Colonic mucosa (tissue), 4 donors: ENCODE measurements around the gene VWC2. TPM values are rescaled to one million over a fixed set of nuclear protein-coding genes. Genes with fewer than 3 reads are reported as not detected.
"Not testable (repeated sequence)": the region's sequence is repeated elsewhere in the genome, so short reads cannot be mapped to it uniquely, and the experiment has no call there.

ENCODE experiments used
- DNase-seq: peaks from one replicate; pipeline ENCODE4 v3.0.0-alpha.2; 2020
- H3K27ac ChIP-seq: fragments of 200-600 bp; one replicate; pipeline ENCODE4 v1.8.0; 2021
- H3K27me3 ChIP-seq: fragments of 200-600 bp; one replicate; pipeline ENCODE4 v1.8.0; 2021
- H3K36me3 ChIP-seq: fragments of 200-600 bp; one replicate; pipeline ENCODE4 v1.8.0; 2021
- H3K4me1 ChIP-seq: fragments of 200-600 bp; one replicate; pipeline ENCODE4 v1.8.0; 2021; ENCODE audit warnings: mild to moderate bottlenecking
- H3K4me3 ChIP-seq: fragments of 200-600 bp; one replicate; pipeline ENCODE4 v1.8.0; 2021
- H3K9ac ChIP-seq, 2 donors: one replicate each; pipeline ENCODE4 v1.7.0; 2013; ENCODE audit warnings: control low read depth in 2 of 2, low read depth in 2 of 2, low read length in 2 of 2
- H3K9me3 ChIP-seq: fragments of 200-600 bp; one replicate; pipeline ENCODE4 v1.8.0; 2021
- intact Hi-C: fragments of 100-400 bp; cut with DNase I; formaldehyde crosslinking; loops from one replicate; pipeline ENCODE4 v1.14.1; 2022
- total RNA-seq, 2 donors: library from RNA; stranded (reverse); fragmentation: NEBNext Ultra II Directional in 1 of 2; extraction: Animal tissue kit (Norgen Biotek cat#: 25700) in 1 of 2; gene quantifications; one replicate each; pipeline ENCODE4 v1.2.1, GENCODE V29; 2021
- TF ChIP-seq, protein P1 (sequence below): fragments of 200-600 bp; IDR thresholded peaks from one replicate; pipeline ENCODE4 v1.8.0; 2022; ENCODE audit warnings: antibody characterized with exemption, mild to moderate bottlenecking
- donor health status: healthy.
- donor health status: DM: no; HTN: no; CAD: no.
- donor health status: DM: no; HTN: no; CAD: no.

Gene VWC2
- total RNA-seq, 2 donors from 2014 or later = 0.08 to 0.10 TPM

- no peaks in the 10 kb centered on the region for H3K9me3 ChIP-seq
- no peak for DNase-seq
- H3K9ac ChIP-seq = no peak overlapping the region
- no peak overlapping the region for H3K27ac ChIP-seq
- TF ChIP-seq, protein P1, sequence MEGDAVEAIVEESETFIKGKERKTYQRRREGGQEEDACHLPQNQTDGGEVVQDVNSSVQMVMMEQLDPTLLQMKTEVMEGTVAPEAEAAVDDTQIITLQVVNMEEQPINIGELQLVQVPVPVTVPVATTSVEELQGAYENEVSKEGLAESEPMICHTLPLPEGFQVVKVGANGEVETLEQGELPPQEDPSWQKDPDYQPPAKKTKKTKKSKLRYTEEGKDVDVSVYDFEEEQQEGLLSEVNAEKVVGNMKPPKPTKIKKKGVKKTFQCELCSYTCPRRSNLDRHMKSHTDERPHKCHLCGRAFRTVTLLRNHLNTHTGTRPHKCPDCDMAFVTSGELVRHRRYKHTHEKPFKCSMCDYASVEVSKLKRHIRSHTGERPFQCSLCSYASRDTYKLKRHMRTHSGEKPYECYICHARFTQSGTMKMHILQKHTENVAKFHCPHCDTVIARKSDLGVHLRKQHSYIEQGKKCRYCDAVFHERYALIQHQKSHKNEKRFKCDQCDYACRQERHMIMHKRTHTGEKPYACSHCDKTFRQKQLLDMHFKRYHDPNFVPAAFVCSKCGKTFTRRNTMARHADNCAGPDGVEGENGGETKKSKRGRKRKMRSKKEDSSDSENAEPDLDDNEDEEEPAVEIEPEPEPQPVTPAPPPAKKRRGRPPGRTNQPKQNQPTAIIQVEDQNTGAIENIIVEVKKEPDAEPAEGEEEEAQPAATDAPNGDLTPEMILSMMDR = no peak
- no peak overlapping the region for H3K4me3 ChIP-seq
- H3K36me3 ChIP-seq = no peaks in the 10 kb centered on the region
- intact Hi-C loops = no loop called here
- no peaks in the 10 kb centered on the region for H3K27me3 ChIP-seq
- H3K4me1 ChIP-seq = no peaks in the 10 kb centered on the region
Observed at GRCh38 chr7:49848211-49848841, 74.9 kb downstream of the VWC2 start.

- Histone ChIP-seq H3K9me3 (no peaks in the 10 kb centered on the region), H3K4me3 (no peak overlapping the region), H3K9ac (no peak overlapping the region), H3K27me3 (no peaks in the 10 kb centered on the region), H3K4me1 (no peaks in the 10 kb centered on the region), H3K27ac (no peak overlapping the region), H3K36me3 (no peaks in the 10 kb centered on the region)
- intact Hi-C loops = loop anchor here (5.0 kb wide), 2 partner anchors 849 to 1549 kb away; no protein-coding TSS in a partner anchor
- DNase-seq = no peak
- TF ChIP-seq, protein P1 = no peak
Observed at GRCh38 chr7:49850921-49851613, 77.6 kb downstream of the VWC2 start.

DNA sequence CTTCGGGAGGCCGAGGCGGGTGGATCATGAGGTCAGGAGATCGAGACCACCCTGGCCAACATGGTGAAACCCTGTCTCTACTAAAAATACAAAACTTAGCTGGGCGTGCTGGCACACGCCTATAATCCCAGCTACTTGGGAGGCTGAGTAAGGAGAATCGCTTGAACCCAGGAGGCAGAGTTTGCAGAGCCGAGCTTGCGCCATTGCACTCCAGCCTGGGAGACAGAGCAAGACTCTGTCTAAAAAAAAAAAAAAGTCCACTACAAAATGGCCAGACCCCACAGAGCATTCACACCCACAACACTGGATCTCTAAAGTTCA lies 78.1 kb downstream of the VWC2 start:
- intact Hi-C loops = loop anchor here (5.0 kb wide), 2 partner anchors 849 to 1549 kb away; no protein-coding TSS in a partner anchor
- DNase-seq, H3K4me1 ChIP-seq, H3K9me3 ChIP-seq, H3K27me3 ChIP-seq, H3K36me3 ChIP-seq, H3K9ac ChIP-seq, H3K4me3 ChIP-seq, H3K27ac ChIP-seq: not testable (repeated sequence)

GRCh38 chr7:49852619-49853462 lies 79.4 kb downstream of the VWC2 start:
- Histone ChIP-seq H3K4me1 (no peaks in the 10 kb centered on the region), H3K27ac (no peak overlapping the region), H3K4me3 (no peak overlapping the region), H3K36me3 (no peaks in the 10 kb centered on the region), H3K27me3 (no peaks in the 10 kb centered on the region), H3K9ac (no peak overlapping the region), H3K9me3 (no peaks in the 10 kb centered on the region)
- intact Hi-C loops = loop anchor here (5.0 kb wide), 2 partner anchors 851 to 1551 kb away; no protein-coding TSS in a partner anchor
- DNase-seq = peak; percentile 35
- TF ChIP-seq, protein P1 = peak; percentile 55

DNA sequence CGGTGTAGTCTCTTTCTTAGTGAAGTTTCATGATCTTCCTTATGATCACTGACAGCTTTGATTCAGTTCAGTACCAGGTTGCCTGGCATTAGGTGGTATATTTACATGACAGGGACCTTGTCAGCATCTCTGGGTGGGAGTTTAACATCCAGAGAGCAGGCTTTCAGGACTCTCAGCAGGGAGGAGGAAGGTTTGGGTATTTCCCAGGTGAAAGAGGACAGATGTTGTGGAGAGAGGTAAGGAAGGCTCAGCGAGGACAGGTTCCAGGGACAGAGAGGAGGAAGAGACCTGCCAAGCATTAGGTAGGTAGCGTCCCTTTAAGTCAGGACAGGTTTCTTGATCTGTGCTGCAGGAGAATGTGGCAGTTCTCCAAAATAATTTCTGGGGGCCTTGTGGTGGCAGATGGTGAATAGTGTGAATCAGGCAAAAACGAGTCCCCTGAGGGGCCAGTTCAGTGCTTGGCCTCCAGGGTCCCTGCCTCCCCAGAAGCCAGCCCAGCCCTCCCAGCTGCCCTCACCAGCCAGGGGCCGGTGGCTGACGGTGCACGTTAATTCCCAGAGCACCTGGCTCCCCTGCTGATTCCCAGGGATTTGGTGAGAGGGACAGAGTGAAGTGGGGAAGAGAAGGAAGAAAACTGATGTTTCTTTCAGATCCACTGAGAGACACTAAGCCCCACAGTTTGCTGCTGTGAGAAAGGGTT lies 82.0 kb downstream of the VWC2 start:
- H3K36me3 ChIP-seq = no peaks in the 10 kb centered on the region
- H3K4me1 ChIP-seq = no peaks in the 10 kb centered on the region
- no peak for DNase-seq
- H3K9me3 ChIP-seq = no peaks in the 10 kb centered on the region
- no peak overlapping the region for H3K9ac ChIP-seq
- intact Hi-C loops = no loop called here
- no peak overlapping the region for H3K27ac ChIP-seq
- TF ChIP-seq, protein P1 = no peak
- no peaks in the 10 kb centered on the region for H3K27me3 ChIP-seq
- H3K4me3 ChIP-seq = no peak overlapping the region
